Esophagus (tissue), 2 donors: ENCODE results near the gene DKK2. TPM values are rescaled to one million over a fixed set of nuclear protein-coding genes. Genes with fewer than 3 reads are reported as not detected.

ENCODE experiments used
- H3K27ac ChIP-seq, 2 donors: one replicate each; pipeline ENCODE4 v1.5.1; 2013; ENCODE audit warnings: low read depth in 2 of 2, mild to moderate bottlenecking in 2 of 2, inconsistent platforms in 1 of 2, low read length in 1 of 2, moderate library complexity in 1 of 2
- H3K27me3 ChIP-seq, 2 donors: one replicate each; pipeline ENCODE4 v1.6.1; 2013; ENCODE audit warnings: low read length in 2 of 2, control low read depth in 1 of 2, mild to moderate bottlenecking in 1 of 2; ENCODE audit not compliant: insufficient read depth in 2 of 2, control insufficient read depth in 1 of 2
- H3K36me3 ChIP-seq, 2 donors: one replicate each; pipeline ENCODE4 v1.6.1; 2013; ENCODE audit warnings: low read length in 1 of 2; ENCODE audit not compliant: control insufficient read depth in 2 of 2, insufficient read depth in 2 of 2
- H3K4me1 ChIP-seq, 2 donors: one replicate each; pipeline ENCODE4 v1.6.1; 2013; ENCODE audit warnings: low read length in 1 of 2; ENCODE audit not compliant: control insufficient read depth in 2 of 2, insufficient read depth in 2 of 2
- H3K4me3 ChIP-seq, 2 donors: one replicate each; pipeline ENCODE4 v1.5.1; 2013; ENCODE audit warnings: low read length in 2 of 2, mild to moderate bottlenecking in 2 of 2, low read depth in 1 of 2, moderate library complexity in 1 of 2
- H3K9me3 ChIP-seq, 2 donors: one replicate each; pipeline ENCODE4 v1.6.1; 2013; ENCODE audit warnings: mild to moderate bottlenecking in 2 of 2, low read depth in 1 of 2, low read length in 1 of 2, moderate library complexity in 1 of 2; ENCODE audit not compliant: control insufficient read depth in 2 of 2, insufficient read depth in 1 of 2
- WGBS, 2 donors: extraction: QIAGEN DNeasy Blood & Tissue Kit; methylation state at CpG; one replicate each; pipeline ENCODE4 v1.1.7; 2013; 5-methylcytosine and 5-hydroxymethylcytosine counted together
- polyA plus RNA-seq, 2 donors: library from polyadenylated mRNA; stranded (reverse); fragments of 200-250 nt; gene quantifications; one replicate each; pipeline ENCODE4 v1.2.3, GENCODE V29; 2013
- donor health status: healthy with polysubstance abuse.
- donor health status: Bipolar disorder and iron deficiency.

The DKK2 gene
- under 1 TPM; 0.04 to 0.08 TPM for polyA plus RNA-seq

DNA sequence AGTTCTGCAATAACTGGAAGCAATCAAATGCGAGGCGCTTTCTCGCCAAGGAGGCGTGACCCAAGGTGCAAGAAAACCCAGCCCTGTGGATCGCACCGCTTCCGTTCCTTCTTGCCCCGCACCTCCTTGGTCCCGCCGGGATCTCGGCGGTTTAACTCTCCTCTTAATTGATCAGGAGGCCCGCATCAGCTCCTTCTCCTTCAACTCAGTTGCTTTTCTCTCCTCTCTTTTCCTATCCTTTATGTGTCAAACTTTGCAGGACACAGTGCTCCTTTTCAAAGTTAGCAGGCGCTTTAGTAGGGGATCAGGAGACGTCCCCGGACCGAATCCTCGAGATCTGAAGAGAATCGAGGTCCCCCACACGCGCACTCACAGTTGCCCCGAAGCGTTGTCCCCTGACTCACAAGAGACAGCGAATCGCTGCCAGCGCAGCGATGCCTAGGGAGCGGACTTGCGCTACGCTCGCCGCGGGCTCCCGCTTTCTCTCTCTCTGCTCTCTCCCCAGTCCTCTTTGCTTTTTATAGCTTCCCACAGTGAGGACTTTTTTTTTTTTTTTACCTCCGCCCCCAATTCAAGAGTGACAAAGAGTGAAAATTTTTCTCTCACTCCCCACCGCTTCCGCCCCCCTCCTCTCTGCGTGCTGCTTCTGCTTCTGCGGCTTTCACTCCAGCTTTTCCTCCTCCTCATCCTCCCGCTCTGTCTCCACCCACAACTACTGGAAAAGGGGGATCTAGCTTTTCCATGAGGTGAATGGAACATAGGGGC, at the start of gene DKK2:
DKK2 (minus strand) TSS at position 495 of the 765 bp plus-strand sequence. CDS start 722 bp downstream, outside the sequence.
- Histone ChIP-seq H3K27me3 (peaks cover 0 to 12% of the 10 kb centered on the region in 2 donors), H3K9me3 (peaks cover 0 to 6% of the 10 kb centered on the region in 2 donors), H3K4me1 (peaks cover 6% of the 10 kb centered on the region in 2 donors), H3K36me3 (no peaks in the 10 kb centered on the region), H3K4me3 (peak within 1 kb of the TSS in 1 of 2 donors; percentile 45), H3K27ac (no peak within 1 kb of the TSS)
- WGBS, 2 donors = 2% methylated on average over 40 of the region's 40 CpGs

GRCh38 chr4:107077192-107077591, 41.1 kb upstream of the DKK2 start:
- no peaks in the 10 kb centered on the region for H3K9me3 ChIP-seq
- no peak overlapping the region for H3K27ac ChIP-seq
- H3K27me3 ChIP-seq = no peaks in the 10 kb centered on the region
- no peaks in the 10 kb centered on the region for H3K36me3 ChIP-seq
- 78 to 81% methylated on average over 4 of the region's 4 CpGs for WGBS, 2 donors
- no peak overlapping the region for H3K4me3 ChIP-seq
- no peaks in the 10 kb centered on the region for H3K4me1 ChIP-seq

DNA sequence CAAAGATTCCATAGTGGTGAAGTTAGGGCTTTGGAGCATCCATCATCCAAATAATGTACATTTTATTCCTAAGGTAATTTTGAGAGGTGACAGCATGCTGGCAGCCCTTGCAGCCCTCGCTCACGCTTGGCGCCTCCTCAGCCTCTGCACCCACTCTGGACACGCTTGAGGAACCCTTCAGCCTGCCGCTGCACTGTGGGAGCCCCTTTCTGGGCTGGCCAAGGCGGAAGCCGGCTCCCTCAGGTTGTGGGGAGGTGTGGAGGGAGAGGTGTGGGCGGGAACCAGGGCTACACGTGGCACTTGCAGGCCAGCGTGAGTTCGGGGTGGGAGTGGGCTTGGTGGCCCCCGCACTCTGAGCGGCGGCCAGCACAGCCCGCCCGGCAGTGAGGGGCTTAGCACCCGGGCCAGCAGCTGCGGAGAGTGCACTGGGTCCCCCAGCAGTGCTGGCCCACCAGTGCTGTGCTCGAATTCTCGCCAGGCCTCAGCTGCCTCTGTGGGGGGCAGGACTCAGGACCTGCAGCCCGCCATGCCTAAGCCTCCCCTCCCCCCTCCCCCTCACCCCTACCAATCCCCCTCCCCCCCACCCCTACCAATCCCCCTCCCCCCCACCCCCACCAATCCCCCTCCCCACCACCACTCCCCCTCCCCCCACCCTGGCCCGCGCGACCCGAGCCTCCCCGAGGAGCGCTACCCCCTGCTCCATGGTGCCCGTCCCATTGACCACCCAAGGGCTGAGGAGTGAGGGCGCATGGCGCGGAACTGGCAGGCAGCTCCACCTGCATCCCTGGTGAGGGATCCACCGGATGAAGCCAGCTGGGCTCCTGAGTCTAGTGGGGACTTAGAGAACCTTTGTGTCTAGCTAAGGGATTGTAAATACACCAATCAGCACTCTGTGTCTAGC, 37.0 kb upstream of the DKK2 start:
- Histone ChIP-seq H3K27me3 (no peaks in the 10 kb centered on the region), H3K36me3 (no peaks in the 10 kb centered on the region), H3K27ac (no peak overlapping the region), H3K9me3 (no peaks in the 10 kb centered on the region), H3K4me3 (no peak overlapping the region), H3K4me1 (no peaks in the 10 kb centered on the region)
- 88 to 93% methylated on average over 15 to 32 of the region's 32 CpGs for WGBS, 2 donors

- Histone ChIP-seq H3K4me1 (no peaks in the 10 kb centered on the region), H3K36me3 (no peaks in the 10 kb centered on the region), H3K27ac (no peak overlapping the region), H3K27me3 (no peaks in the 10 kb centered on the region), H3K4me3 (no peak overlapping the region), H3K9me3 (no peaks in the 10 kb centered on the region)
Observed at GRCh38 chr4:107071108-107071507, 35.0 kb upstream of the DKK2 start.

- H3K27me3 ChIP-seq = no peaks in the 10 kb centered on the region
- no peak overlapping the region for H3K27ac ChIP-seq
- H3K9me3 ChIP-seq = no peaks in the 10 kb centered on the region
- 78 to 87% methylated on average over 3 of the region's 3 CpGs for WGBS, 2 donors
- no peaks in the 10 kb centered on the region for H3K36me3 ChIP-seq
- H3K4me3 ChIP-seq = no peak overlapping the region
- H3K4me1 ChIP-seq = no peaks in the 10 kb centered on the region
Observed at GRCh38 chr4:107069049-107069448, 32.9 kb upstream of the DKK2 start.

DNA sequence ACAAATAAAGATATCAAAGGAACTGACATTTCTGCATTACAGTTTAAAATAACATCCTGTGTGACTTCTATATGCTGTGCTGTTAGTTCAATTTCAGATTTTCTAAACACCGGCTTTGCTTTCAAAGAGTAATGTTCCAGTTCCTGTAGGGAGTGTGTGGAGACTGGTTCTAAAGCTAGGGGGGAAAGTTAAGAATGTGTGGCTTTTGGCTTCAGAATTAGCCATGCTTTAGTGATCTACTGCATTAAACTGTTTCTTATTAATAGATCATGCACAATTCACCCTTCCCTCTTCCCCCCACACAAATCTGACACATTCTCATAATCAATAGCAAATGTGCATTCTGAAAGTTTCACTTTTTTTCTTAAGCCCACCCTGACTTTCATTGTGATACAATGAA, 32.0 kb upstream of the DKK2 start:
- no peaks in the 10 kb centered on the region for H3K36me3 ChIP-seq
- H3K27me3 ChIP-seq = no peaks in the 10 kb centered on the region
- H3K4me3 ChIP-seq = no peak overlapping the region
- WGBS, 2 donors = 41 to 67% methylated on average over 1 of the region's 1 CpG
- no peaks in the 10 kb centered on the region for H3K9me3 ChIP-seq
- no peaks in the 10 kb centered on the region for H3K4me1 ChIP-seq
- no peak overlapping the region for H3K27ac ChIP-seq

- Histone ChIP-seq H3K27me3 (no peaks in the 10 kb centered on the region), H3K9me3 (no peaks in the 10 kb centered on the region), H3K4me3 (no peak overlapping the region), H3K36me3 (no peaks in the 10 kb centered on the region), H3K4me1 (no peaks in the 10 kb centered on the region), H3K27ac (no peak overlapping the region)
- WGBS, 2 donors = 89 to 97% methylated on average over 1 of the region's 1 CpG
Observed at GRCh38 chr4:107066621-107067020, 30.5 kb upstream of the DKK2 start.

DNA sequence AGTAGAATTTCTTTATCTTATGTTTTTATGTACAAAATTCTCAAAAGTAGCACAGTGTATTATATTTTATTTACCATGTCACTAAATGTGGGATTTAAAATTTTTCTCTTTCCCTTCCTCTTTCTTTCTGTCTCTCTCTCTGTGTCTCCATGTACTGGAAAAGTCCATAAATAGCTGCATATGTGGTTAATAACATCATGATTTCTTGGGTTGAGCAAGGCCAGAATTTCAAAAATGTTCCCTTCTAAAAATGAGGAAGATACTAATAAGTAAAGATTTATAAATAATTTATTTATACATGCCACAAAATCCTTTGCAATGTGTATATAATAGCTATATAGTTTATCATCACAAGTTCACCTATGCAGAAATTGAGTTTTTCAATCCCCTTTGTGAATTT, 29.1 kb upstream of the DKK2 start:
- Histone ChIP-seq H3K27me3 (no peaks in the 10 kb centered on the region), H3K9me3 (no peaks in the 10 kb centered on the region), H3K4me1 (no peaks in the 10 kb centered on the region), H3K27ac (no peak overlapping the region), H3K36me3 (no peaks in the 10 kb centered on the region), H3K4me3 (no peak overlapping the region)

DNA sequence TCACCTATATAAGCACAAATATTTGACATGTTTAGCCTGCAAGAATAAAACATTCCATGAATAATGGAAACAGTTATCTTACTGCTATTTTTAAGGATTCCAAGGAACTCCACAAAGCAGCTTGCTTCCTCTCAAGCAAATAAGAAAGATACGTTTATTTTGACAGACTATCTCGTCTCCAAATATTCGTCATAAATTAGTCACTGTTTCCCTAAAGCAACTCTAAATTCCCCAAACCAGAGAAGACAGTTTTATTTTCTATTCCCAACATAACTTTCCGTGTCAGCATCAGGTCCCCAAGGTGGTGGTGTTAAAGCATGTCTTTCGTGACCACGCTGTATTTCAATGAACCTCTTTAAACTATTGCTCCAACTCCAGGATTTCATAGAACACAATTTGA, 24.3 kb upstream of the DKK2 start:
- Histone ChIP-seq H3K36me3 (no peaks in the 10 kb centered on the region), H3K4me1 (no peaks in the 10 kb centered on the region), H3K9me3 (no peaks in the 10 kb centered on the region), H3K27me3 (no peaks in the 10 kb centered on the region), H3K4me3 (no peak overlapping the region), H3K27ac (no peak overlapping the region)
- WGBS, 2 donors = 72% methylated on average over 6 of the region's 6 CpGs
